ENCODE measurements around the gene PCBP3.
"Not testable (repeated sequence)": the region's sequence is repeated elsewhere in the genome, so short reads cannot be mapped to it uniquely, and the experiment has no call there.

PCBP3 gene

DNA sequence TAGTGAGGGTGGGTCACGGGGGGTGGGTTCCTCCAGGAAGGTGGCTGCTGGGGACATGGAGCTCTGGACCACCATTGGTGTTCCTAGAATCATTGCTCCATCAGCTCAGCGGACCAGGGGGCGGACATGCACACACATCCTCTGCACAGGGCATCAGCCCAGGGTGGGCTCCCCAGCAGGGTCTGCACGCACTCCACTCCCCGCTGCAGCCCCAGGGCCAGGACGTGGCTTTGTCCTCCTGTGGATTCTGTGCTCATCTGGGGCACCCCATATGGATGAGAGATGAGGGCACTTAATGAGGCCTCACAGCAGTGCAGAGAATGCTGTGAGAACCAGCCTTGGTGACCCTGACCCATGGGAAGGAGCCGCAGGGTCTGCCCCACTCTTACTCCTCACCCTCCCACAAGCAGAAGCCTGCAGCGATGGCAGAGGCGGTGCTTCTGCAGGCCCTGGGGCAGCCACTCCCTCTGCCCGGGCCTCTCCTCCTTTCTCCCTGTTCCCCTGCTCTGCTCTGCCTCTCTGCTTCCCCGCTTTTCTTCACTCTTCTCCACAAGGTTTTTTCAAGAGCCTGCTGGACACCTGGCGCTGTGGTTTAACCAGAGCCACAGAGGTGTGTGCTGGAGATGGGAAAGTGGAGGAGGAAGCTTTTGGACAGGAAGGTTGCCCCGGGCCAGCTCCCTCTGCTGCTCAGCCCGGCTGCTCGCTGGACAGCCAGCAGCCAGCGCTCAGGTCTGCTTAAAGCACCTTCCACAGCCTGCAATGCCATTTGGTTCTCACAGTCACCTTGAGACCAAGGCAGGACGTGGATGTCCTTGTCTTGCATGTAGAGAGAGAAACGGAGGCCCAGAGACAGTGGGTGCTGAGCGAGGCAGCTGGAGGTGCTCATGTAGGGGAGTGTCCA lies 26.3 kb upstream of the PCBP3 start:
- Histone ChIP-seq H3K4me1 (ENCODE audit: insufficient read depth, low read length) (no peaks in the 10 kb centered on the region), H3K27ac (ENCODE audit: low read length) (no peak overlapping the region), H3K4me3 (ENCODE audit: low read length) (no peak overlapping the region), H3K27me3 (ENCODE audit: insufficient read depth, low read length) (no peaks in the 10 kb centered on the region), H3K9me3 (ENCODE audit: insufficient read depth, low read depth, low read length) (peaks cover 6% of the 10 kb centered on the region), H3K36me3 (ENCODE audit: insufficient read depth, low read depth, low read length) (no peaks in the 10 kb centered on the region), H3K9ac (ENCODE audit: low read depth, low read length) (no peak overlapping the region)

GRCh38 chr21:45618287-45618686 lies 25.2 kb upstream of the PCBP3 start:
- H3K9ac ChIP-seq (ENCODE audit: low read depth, low read length) = no peak overlapping the region
- H3K4me1 ChIP-seq (ENCODE audit: insufficient read depth, low read length) = no peaks in the 10 kb centered on the region
- H3K9me3 ChIP-seq (ENCODE audit: insufficient read depth, low read depth, low read length) = peaks cover 6% of the 10 kb centered on the region
- no peak overlapping the region for H3K4me3 ChIP-seq (ENCODE audit: low read length)
- no peaks in the 10 kb centered on the region for H3K36me3 ChIP-seq (ENCODE audit: insufficient read depth, low read depth, low read length)
- no peaks in the 10 kb centered on the region for H3K27me3 ChIP-seq (ENCODE audit: insufficient read depth, low read length)
- H3K27ac ChIP-seq (ENCODE audit: low read length) = no peak overlapping the region

DNA sequence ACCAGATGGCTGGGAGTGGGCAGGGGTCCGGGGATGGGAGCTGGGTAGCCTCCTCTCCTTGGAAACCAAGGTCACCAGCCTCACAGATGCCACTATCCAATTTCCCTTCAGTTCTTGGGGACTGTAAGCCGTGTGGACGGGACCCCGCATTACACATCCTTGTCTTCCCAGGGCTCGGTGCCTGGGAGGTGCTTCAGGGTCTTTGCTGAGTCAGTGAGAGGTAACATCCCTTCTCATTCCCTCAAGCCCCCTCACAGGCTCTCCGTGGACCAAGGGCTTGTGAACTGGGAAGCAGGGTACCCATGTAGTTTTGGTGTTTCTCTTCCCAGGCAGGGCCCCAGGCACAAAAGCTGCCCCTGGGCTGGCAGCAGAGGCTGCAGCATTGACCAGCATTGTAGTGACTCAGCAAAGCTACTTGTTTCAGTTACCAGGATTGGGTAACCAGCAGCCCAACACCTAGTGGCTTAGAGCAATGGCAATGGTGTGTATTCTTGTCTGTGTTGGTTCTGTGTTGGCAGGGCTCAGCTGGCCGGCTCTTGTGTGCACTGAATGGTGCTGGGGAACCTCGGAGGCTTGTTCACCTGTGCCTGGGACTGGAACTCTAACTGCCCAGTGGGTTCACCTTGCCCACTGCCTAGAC lies 24.6 kb upstream of the PCBP3 start:
- Histone ChIP-seq H3K9me3 (ENCODE audit: insufficient read depth, low read depth, low read length) (peaks cover 6% of the 10 kb centered on the region), H3K4me3 (ENCODE audit: low read length) (no peak overlapping the region), H3K36me3 (ENCODE audit: insufficient read depth, low read depth, low read length) (no peaks in the 10 kb centered on the region), H3K4me1 (ENCODE audit: insufficient read depth, low read length) (no peaks in the 10 kb centered on the region), H3K27ac (ENCODE audit: low read length) (no peak overlapping the region), H3K27me3 (ENCODE audit: insufficient read depth, low read length) (no peaks in the 10 kb centered on the region), H3K9ac (ENCODE audit: low read depth, low read length) (no peak overlapping the region)

DNA sequence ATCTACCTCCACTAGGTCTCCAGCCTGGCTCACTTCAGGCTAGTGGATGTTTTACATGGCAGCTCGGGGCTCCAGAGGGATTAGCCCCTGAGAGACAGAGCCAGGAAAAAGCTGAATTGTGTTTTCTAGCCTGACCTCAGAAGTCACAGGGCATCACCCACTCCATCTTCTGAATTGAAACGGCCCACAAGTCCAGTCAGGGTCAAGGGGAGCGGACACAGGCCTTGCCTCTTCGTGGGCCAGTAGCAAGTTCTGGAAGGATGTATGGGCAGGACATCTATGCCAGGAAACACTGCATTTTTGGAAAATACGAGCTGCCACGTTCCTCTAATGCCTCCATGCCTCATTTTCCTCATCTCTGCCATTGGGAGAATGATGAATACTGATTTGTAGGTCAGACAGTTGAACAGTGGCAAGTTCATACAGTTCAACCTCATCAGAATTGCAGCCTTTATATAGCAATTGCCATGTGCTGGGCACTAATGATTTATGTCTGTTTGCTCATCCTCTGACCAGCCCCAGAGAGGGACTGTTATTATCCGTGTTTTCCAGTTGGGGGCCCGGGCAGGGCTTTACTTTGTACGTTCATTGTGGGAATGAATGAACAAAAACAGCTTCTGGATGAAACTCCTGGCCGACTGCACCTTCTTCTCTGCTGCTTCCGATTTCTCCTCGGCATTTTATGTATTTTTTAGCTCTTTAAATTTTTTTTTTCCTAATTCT lies 23.2 kb upstream of the PCBP3 start:
- H3K4me1 ChIP-seq (ENCODE audit: insufficient read depth, low read length) = no peaks in the 10 kb centered on the region
- H3K27me3 ChIP-seq (ENCODE audit: insufficient read depth, low read length) = no peaks in the 10 kb centered on the region
- no peak overlapping the region for H3K27ac ChIP-seq (ENCODE audit: low read length)
- H3K9me3 ChIP-seq (ENCODE audit: insufficient read depth, low read depth, low read length) = peaks cover 6% of the 10 kb centered on the region
- no peaks in the 10 kb centered on the region for H3K36me3 ChIP-seq (ENCODE audit: insufficient read depth, low read depth, low read length)
- no peak overlapping the region for H3K4me3 ChIP-seq (ENCODE audit: low read length)
- H3K9ac ChIP-seq (ENCODE audit: low read depth, low read length) = no peak overlapping the region

DNA sequence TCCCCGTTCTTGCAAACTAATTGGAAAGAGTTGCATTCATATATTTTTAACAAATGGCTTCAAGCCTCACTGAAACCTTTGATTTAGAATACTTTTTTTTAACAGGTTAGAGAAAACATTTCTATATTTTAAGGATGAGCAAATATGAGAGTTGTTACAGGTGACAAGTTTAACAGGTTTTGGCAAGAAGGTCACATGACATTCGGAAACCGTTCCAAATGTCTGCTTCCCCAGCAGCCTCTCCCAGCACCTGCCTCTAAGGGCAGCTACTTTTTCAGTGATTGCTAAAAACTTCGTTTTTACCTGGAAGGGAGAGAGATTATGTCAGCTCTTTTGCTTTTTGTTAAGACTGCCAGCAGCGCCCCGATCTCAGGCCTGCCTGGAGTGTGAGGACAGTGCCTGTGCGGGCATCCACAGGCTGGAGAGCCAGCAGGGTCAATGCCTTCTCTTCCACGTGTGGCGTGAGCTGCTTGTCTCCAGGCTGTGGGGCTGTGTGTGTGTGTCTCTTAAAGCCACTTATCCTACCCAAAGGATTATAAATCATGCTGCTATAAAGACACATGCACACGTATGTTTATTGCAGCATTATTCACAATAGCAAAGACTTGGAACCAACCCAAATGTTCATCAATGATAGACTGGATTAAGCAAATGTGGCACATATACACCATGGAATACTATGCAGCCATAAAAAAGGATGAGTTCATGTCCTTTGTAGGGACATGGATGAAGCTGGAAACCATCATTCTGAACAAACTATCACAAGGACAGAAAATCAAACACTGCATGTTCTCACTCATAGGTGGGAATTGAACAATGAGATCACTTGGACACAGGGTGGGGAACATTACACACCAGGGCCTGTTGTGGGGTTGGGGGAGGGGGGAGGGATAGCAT lies 21.8 kb upstream of the PCBP3 start:
- H3K27ac ChIP-seq (ENCODE audit: low read length); H3K27me3 ChIP-seq (ENCODE audit: insufficient read depth, low read length); H3K9me3 ChIP-seq (ENCODE audit: insufficient read depth, low read depth, low read length); H3K4me1 ChIP-seq (ENCODE audit: insufficient read depth, low read length); H3K36me3 ChIP-seq (ENCODE audit: insufficient read depth, low read depth, low read length); H3K9ac ChIP-seq (ENCODE audit: low read depth, low read length); H3K4me3 ChIP-seq (ENCODE audit: low read length): not testable (repeated sequence)

- H3K4me1 ChIP-seq (ENCODE audit: insufficient read depth, low read length) = no peaks in the 10 kb centered on the region
- no peak overlapping the region for H3K4me3 ChIP-seq (ENCODE audit: low read length)
- no peaks in the 10 kb centered on the region for H3K27me3 ChIP-seq (ENCODE audit: insufficient read depth, low read length)
- H3K9ac ChIP-seq (ENCODE audit: low read depth, low read length) = no peak overlapping the region
- H3K9me3 ChIP-seq (ENCODE audit: insufficient read depth, low read depth, low read length) = peaks cover 6% of the 10 kb centered on the region
- no peaks in the 10 kb centered on the region for H3K36me3 ChIP-seq (ENCODE audit: insufficient read depth, low read depth, low read length)
- H3K27ac ChIP-seq (ENCODE audit: low read length) = no peak overlapping the region
Observed at GRCh38 chr21:45622416-45623097, 21.0 kb upstream of the PCBP3 start.

DNA sequence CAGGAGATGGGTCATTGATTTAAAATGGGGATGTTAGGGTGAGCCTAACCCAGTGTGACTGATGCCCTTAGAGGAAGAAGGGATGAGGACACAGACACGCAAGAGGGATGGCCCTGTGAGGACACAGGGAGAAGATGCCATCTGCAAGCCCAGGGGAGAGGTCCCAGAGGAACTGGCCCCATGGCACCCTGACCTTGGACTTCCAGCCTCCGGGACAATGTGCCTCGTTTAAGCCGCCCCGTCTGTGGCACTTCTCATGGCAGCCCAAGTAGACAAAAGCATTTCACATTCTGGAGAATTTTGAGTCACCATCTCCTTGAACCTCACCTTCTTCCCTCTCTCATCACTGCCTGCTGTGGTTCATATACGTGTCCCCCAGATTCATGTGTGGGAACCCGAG lies 20.1 kb upstream of the PCBP3 start:
- H3K27ac ChIP-seq (ENCODE audit: low read length) = no peak overlapping the region
- H3K9me3 ChIP-seq (ENCODE audit: insufficient read depth, low read depth, low read length) = peaks cover 6% of the 10 kb centered on the region
- H3K4me3 ChIP-seq (ENCODE audit: low read length) = no peak overlapping the region
- no peak overlapping the region for H3K9ac ChIP-seq (ENCODE audit: low read depth, low read length)
- H3K27me3 ChIP-seq (ENCODE audit: insufficient read depth, low read length) = no peaks in the 10 kb centered on the region
- no peaks in the 10 kb centered on the region for H3K4me1 ChIP-seq (ENCODE audit: insufficient read depth, low read length)
- H3K36me3 ChIP-seq (ENCODE audit: insufficient read depth, low read depth, low read length) = no peaks in the 10 kb centered on the region

DNA sequence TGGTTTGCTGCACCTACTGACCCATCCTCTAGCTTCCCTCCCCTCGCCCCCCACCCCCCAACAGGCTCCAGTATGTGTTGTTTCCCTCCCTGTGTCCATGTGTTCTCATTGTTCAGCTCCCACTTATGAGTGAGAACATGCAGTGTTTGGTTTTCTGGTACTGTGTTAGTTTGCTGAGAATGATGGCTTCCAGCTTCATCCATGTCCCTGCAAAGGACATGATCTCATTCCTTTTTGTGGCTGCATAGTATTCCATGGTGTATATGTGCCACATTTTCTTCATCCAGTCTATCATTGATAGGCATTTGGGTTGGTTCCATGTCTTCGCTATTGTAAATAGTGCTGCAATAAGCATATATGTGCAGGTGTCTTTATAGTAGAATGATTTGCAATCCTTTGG lies 17.4 kb upstream of the PCBP3 start:
- not testable (repeated sequence) for H3K4me1 ChIP-seq (ENCODE audit: insufficient read depth, low read length); H3K9me3 ChIP-seq (ENCODE audit: insufficient read depth, low read depth, low read length); H3K36me3 ChIP-seq (ENCODE audit: insufficient read depth, low read depth, low read length); H3K27me3 ChIP-seq (ENCODE audit: insufficient read depth, low read length); H3K4me3 ChIP-seq (ENCODE audit: low read length); H3K27ac ChIP-seq (ENCODE audit: low read length); H3K9ac ChIP-seq (ENCODE audit: low read depth, low read length)

GRCh38 chr21:45629046-45629981 lies 14.2 kb upstream of the PCBP3 start:
- H3K4me1 ChIP-seq (ENCODE audit: insufficient read depth, low read length) = no peaks in the 10 kb centered on the region
- no peak overlapping the region for H3K9ac ChIP-seq (ENCODE audit: low read depth, low read length)

GRCh38 chr21:45630066-45630694 lies 13.3 kb upstream of the PCBP3 start:
- no peak overlapping the region for H3K4me3 ChIP-seq (ENCODE audit: low read length)
- no peak overlapping the region for H3K27ac ChIP-seq (ENCODE audit: low read length)
- no peaks in the 10 kb centered on the region for H3K4me1 ChIP-seq (ENCODE audit: insufficient read depth, low read length)
- H3K9me3 ChIP-seq (ENCODE audit: insufficient read depth, low read depth, low read length) = no peaks in the 10 kb centered on the region; the same call in 1 of the 2 replicates
- H3K9ac ChIP-seq (ENCODE audit: low read depth, low read length) = no peak overlapping the region
- no peaks in the 10 kb centered on the region for H3K36me3 ChIP-seq (ENCODE audit: insufficient read depth, low read depth, low read length)
- no peaks in the 10 kb centered on the region for H3K27me3 ChIP-seq (ENCODE audit: insufficient read depth, low read length)

More at GRCh38 chr21:45629046-45629981, 14.2 kb upstream of the PCBP3 start:
- Histone ChIP-seq H3K9me3 (ENCODE audit: insufficient read depth, low read depth, low read length) (no peaks in the 10 kb centered on the region), H3K4me3 (ENCODE audit: low read length) (no peak overlapping the region), H3K27me3 (ENCODE audit: insufficient read depth, low read length) (no peaks in the 10 kb centered on the region), H3K36me3 (ENCODE audit: insufficient read depth, low read depth, low read length) (no peaks in the 10 kb centered on the region), H3K27ac (ENCODE audit: low read length) (no peak overlapping the region)
